ENCODE measurements around the gene DOCK3.
"Not testable (repeated sequence)": the region's sequence is repeated elsewhere in the genome, so short reads cannot be mapped to it uniquely, and the experiment has no call there.

Gene DOCK3

DNA sequence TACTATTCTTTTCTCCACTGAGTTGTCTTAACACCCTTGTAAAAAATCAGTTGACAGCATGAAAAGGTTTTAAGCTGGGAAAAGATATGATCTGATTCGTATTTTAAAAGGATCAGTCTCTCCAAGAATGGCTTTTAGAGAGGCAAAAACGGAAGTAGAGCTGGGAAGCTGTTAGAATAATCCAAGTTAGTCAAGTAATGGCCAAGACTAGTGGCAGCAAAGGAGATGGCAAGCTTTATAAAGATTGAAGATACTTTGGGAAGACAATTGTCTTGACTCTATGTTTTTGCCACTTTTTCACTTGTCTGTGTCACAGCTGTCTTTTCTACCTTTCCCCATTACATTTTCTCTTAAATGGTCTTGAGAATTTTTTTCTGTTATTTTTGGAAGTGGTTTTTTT lies 466.8 kb downstream of the DOCK3 start:
- DNase-seq = no peak

DNA sequence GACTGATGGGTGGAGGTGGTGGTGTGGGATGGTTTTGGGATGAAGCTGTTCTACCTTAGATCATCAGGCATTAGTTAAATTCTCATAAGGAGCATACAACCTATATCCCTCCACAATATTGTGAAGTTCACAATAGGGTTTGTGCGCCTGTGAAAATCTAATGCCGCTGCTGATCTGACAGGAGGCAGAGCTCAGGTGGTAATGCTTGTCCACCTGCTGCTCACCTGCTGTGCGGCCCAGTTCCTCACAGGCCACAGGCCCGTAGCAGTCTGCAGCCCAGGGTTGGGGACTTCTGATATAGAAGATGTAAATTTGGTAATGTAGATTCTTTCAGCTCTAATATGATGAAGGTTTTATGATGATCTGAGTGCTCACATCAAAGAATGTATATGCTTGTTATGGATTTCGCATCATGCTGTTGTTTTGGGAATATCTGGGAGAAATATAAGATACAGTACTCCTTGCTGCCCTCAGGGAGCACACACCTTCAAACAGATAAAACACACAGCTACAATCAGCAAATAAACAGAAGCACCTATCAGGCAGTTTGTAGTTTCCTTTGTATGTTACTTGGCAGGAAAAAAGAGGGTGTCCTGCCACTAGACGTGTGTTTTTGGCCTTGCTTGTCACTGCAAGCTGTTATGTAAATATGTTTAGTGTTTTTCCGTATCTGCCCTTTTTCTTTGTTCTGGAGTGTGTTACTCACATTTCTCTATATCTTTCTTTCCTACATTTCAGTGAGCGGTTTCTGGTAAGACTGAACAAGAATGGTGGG lies 471.3 kb downstream of the DOCK3 start:
- DNase-seq = no peak

DNA sequence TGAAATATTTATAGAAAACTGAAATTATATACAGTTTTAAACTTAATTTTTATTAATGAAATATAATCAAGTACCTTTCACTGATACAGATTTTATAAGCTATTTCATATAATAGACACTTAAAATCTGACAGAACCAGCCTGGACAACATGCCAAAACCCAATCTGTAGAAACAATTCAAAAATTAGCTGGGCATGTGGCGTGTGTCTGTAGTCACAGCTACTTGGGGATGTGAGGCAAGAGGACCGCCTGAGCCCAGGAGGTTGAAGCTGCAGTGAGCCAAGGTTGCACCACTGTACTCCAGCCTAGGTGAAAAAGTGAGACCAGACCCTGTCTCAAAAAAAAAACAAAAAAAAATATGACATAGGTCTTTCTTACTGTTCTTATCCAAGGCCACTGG lies 472.1 kb downstream of the DOCK3 start:
- DNase-seq = no peak

DNA sequence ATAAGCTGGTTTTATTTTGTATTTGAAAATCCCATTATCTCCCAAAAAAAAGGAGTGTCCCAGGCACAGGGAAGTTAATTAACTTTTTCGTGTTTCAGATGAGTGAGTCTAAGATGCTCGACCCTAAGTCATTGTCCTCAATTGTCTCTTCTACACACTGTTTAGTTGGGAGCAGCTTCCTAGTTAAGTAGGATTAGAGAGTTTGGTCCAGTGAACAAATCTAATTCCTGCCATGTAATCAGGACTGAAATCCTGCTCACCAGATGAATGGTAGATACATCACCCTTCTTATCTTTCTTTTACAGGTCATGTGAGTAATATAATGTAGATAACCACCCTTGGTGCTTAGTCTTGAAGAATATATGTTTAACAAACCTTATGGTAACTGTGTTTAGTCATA lies 481.4 kb downstream of the DOCK3 start:
- no peak for DNase-seq

DNA sequence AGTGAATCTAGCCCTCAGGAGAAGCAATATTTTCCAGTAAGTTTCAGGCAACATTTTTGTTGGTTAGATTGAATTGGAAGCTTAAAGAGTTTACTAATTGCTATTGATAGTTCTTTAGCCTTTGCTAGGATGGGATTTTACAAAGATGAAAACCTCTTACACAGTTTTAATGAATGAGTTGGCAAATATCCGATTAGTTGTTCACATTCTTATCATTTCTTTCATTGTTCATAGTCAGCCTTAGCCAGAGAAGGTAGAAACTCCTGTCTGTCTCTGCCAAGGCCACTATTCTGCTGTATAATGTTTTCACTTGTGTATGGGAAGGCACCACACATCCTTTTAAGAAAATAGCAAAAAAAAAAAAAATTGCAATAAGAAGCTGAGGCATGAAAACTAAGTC lies 488.3 kb downstream of the DOCK3 start:
- no peak for DNase-seq

DNA sequence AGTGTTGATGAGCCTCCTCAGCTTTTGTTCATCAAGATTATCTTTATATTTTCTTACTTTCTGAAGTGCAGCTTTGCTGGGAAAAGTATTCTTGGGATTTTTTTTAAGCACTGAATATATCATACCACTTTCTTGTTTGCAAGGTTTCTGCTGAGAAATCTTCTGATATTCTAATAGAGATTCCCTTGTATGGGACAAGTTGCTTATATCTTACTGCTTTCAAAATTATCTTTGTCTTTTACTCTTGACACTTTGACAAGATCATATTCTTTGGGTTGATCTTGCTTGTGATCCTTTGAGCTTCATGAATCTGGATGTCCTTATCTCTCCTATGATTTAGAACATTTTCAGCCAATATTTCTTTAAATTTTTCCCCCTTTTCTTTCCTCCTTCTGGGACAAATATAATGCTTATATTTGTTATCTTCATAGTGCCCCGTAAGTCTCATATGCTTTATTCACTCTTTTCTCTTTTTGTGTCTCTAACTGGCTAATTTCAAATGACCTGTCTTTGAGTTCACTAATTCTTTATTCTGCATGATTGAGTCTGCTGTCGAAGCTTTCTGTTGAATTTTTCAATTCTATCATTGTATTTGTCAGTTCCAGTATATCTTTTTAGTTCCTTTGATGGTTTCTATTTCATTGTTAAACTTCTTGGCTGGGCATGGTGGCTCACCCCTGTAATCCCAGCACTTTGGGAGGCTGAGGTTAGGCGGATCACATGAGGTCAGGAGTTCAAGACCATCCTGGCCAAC lies 499.0 kb downstream of the DOCK3 start:
- DNase-seq = no peak

DNA sequence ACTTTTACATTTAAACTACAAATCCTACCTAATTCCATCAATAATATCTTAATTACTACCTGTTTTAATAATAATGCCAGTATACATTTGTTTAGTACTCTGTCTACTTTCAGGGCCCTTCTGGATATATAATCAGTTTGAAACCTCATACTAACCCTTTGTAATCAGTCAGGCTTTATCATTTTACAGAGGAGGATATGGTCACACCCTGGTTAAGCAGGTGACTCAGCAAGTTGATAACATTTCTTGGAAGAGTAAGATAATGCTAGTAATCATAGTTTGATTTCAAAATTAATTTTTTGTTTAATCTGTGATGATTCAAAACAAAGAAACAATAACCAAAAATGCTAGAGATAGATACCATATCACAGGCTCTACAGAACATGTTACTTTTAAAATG lies 502.2 kb downstream of the DOCK3 start:
- no peak for DNase-seq

DNA sequence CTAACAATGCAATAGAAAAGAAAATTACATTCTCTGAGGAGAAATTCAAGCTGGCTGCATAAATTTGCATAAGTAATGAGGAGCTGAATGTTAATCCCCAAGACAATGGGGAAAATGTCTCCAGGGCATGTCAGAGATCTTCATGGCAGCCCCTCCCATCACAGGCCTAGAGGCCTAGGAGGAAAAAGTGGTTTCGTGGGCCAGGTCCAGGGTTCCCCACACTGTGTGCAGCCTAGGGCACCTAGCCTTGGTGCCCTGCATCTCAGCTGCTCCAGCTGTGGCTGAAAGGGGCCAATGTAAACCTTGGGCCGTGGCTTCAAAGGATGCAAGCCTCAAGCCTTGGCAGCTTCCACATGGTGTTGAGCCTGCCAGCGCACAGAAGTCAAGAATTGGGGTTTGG lies 511.7 kb downstream of the DOCK3 start:
- not testable (repeated sequence) for DNase-seq

DNA sequence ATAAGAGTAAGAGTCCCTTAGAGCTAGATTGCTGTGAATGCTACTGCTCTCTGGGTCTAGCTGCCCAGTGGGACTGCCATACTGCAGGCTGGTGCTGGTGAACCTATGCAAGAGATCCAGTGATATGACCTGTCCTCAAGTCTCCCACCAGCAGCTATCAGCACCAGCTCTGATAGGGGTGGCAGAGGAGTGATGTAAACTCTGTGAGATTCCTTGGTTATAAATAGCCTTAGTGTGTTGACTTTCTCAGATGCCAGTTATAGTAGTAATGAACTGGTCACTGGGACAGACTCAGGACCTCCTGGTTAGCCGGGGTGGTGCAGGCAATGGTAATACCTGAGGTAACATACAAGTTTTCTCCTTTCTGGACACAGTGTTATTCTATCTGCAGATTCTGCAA lies 515.5 kb downstream of the DOCK3 start:
- no peak for DNase-seq

DNA sequence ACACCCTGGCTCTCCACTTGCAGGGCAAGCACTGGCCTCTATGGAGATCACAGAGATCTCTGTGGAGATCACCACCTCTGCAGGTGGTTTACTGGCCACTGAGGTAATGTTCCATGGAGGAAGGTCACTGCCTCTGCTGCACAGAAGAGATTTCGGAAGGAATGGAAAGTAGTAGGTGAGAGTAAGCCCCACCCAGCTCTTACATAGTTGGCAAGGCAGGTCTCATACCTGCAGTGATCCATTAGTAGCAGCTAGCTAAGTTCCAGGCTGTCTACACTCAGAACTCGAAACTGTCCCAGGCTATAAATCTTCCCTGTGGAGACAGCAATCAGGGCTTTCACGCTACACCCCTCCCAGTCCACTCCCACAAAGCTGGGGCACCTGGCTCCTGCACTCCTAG lies 516.1 kb downstream of the DOCK3 start:
- no peak for DNase-seq

DNA sequence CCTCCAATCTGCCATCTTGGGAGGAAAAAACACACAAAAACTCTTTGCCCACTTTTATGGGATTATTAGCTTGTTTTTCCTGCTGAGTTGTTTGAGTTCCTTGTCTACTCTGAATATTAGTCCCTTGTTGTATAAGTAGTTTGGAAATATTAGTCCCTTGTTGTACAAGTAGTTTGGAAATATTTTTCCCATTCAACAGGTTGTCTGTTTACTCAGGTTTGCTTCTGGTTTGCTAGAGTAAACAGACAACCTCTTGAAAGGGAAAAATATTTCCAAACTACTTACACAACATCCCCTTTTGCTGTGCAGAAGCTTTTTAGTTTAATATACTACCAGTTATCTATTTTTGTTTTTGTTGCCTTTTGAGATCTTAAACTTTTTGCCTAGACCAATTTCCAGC lies 517.0 kb downstream of the DOCK3 start:
- no peak for DNase-seq

DNA sequence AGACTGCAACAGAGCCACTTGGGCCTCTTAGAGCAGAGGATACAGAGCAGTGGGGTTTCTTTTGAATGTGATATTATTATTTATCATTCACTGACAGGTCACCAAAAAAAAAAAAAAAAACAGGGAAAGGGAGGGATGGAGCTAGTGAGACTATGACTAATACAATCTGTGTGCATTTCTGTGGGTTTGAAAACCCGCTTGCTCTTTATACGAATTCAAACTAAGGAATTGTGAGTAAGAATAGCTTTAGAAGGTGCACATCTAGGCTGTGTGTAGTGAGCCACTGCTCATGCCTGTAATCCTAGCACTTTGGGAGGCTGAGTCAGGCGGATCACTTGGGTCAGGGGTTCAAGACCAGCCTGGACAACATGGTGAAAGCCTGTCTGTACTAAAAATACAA lies 523.8 kb downstream of the DOCK3 start:
- DNase-seq = no peak

DNA sequence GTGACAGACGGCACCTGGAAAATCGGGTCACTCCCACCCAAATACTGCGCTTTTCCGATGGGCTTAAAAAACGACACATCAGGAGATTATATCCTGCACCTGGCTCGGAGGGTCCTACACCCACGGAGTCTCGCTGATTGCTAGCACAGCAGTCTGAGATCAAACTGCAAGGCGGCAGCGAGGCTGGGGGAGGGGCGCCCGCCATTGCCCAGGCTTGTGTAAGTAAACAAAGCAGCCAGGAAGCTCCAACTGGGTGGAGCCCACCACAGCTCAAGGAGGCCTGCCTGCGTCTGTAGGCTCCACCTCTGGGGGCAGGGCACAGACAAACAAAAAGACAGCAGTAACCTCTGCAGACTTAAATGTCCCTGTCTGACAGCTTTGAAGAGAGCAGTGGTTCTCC lies 524.6 kb downstream of the DOCK3 start:
- DNase-seq = not testable (repeated sequence)

DNA sequence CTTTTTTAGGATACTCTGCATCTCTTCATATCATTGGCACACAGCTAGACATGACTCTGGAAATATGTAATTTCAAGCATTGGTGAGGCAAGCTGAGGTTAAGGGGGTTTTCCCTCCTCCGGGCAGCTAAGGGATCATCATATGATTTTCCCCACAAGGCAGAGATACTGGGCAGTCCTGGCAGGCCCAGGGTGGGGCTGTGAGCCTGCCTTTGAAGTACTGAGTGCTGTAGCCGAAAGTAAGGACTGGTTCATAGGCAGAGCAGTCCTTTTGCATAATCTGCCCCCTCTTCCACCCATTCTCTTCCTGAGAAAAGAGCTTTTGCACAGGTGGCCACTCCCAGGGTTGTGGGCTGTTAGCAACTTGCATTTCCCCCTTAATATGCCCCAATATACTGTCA lies 541.6 kb downstream of the DOCK3 start:
- DNase-seq = no peak

DNA sequence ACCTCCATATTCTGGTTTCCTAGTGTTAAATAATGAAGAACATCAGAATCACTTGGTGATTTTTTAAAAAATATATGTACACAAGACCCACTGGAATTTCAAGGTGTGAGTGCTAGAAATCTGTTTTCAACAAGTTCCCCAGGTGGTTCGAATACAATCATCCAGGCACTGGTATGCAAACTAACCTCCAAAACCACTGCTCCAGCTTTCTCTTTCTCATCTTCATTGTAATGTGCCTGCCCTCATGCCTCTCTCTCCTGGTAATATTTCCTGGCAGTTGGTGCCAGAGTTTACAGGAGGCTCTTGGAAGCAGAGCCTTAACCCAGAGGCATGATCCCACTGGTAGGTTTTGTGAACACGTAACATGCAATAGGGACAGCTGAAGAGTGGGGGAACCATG lies 547.2 kb downstream of the DOCK3 start:
- DNase-seq = no peak

DNA sequence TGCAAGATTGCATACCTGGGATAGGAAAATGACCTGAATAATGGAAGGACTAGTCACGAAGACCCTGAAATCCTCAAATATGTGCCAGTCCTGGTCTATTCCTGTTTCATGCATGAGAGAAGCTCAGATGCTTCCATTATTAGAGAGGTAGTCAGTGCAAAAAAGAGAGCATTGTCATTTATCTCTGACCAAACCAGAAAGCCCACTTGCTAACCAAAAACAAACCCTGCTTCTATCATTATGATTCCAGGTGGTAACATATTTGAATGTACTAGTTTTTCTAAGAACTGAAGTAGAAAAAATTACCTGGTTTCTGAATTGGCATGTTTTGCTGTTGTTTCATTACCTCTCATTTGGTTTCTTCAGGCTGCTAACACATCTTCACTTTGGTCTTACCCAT lies 549.6 kb downstream of the DOCK3 start:
- no peak for DNase-seq

DNA sequence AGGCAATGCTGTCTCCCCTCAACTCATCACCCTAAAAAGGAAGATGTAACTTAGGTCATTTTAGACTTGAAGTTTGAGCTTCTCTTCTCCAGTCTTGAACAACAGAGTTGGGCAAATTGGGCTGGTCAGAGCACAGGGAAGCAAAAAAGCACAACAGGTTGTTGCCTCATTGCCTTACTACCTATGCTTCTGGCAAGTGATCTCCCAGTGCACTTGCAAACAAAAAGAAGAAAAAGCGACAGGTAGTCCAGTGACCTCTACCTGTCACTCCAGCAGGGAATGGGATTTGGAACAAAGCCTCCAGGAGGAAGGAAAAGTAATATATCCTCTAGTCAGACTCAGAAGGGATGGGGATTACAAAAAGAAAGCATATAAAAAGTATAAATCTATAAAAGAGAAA lies 550.1 kb downstream of the DOCK3 start:
- DNase-seq = no peak

DNA sequence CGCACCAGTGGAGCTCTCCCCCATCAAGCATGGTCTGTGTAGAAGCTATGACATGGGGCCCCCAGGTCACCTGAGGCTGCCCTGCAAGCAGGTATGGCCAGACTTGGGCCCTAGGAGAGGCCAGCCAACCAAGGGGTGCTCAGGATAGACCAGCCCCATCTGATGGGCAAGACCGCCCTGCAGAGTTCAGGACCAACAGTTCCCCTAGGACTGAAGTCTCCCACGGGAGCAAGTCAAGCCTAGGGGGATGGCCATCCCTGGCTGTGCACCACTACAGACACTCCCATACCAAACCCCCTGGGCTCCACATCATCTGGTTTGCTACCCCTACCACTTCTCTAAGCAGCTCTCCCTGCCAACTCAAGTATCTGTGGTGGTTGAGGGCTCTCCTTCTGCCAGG lies 568.2 kb downstream of the DOCK3 start:
- no peak for DNase-seq

DNA sequence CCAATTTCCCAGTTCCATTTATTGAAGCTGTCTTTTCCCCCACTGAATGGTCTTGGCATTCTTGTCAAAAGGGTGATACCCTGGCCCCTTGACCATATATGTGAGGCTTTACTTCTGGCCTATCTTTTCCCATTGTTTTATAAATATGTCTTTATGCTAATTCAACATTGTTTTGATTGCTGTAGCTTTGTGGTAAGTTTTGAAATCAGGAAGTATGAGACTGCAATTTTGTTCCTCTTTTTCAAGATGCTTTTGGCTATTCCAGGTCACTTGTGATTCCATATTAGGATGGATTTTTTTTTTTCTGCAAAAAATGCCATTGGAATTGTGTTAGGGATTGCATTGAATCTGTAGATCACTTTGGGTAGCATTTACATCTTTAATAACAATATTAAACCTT lies 569.2 kb downstream of the DOCK3 start:
- no peak for DNase-seq

DNA sequence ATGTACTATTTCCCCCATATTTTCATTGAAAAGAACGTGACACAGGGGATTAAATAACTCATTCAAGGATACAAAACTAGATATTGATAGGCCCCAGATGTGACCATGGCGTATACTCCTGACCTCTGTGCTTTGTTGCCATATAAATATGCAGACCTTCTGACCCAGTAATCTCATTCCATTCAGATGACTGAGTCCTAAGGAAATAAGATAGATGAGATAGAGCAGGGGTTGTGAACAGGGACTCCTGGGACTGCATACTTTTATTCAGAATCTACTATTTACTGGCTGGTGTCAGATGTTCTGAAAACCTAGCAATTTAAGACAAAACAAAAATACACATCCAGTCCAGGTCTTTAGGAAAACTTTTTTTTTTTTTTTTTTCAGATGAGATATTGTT lies 571.1 kb downstream of the DOCK3 start:
- DNase-seq = no peak

DNA sequence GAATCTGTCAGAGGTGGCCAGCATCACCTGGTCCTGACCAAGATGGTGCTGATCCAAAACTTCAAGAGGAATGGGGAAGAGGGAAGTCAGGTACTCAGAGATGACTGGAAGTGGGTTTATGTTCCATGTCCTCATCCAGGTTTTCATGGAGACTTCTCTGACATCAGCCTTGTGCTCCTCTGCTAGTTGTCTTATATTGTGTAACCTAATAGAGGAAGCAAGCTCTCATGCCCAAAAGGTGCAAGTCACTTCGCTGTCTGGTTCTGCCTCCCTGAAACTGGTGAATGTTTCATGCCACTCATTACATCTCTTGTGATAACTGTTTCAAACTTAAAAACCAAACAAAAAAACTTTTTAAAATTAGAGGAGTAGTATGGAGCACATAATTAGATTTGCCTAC lies 583.1 kb downstream of the DOCK3 start:
- no peak for DNase-seq

DNA sequence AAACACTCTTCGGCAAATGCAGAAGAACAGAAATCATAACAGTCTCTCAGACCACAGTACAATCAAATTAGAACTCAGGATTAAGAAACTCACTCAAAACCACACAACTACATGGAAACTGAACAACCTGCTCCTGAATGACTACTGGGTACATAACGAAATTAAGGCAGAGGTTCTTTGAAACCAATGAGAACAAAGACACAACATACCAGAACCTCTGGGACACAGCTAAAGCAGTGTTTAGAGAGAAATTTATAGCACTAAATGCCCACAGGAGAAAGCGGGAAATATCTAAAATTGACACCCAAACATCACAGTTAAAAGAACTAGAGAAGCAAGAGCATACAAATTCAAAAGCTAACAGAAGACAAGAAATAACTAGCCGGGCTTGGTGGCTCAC lies 589.4 kb downstream of the DOCK3 start:
- not testable (repeated sequence) for DNase-seq

DNA sequence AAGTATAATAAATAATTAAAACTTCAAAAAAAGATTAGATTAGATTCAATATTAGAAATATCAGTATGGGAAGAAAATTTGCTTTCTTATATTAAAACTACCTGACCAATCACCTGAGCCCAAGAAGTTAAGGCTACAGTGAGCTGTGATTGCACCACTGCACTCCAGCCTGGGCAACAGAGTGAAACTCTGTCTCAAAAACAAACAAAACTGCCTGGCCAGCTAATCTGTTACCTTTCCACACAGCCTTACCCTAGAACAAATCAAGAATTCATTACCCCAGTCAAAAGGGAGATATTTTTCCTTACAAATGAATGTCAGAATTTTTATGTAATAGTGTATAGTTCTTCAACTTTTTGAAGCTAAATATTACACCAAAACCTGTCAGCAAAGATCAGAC lies 593.4 kb downstream of the DOCK3 start:
- DNase-seq = no peak

DNA sequence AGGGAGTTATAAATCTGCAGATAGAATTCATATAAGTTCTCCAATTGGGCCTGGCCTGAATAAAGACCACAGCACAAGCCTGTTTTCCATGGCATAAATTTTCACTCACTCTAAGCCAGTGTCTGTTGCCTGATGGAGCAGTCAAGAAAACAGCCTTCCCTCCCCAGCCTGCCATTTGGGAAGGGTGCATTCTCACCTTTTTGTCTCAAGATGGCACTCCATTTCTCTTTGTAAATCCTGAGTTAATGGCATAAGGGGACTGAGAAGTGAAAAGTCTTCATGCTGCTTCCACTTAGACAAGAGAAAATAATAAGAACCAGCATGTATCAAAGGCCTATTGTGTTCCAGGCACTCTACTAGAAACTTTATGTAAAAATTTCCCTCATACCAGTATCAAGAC lies 594.7 kb downstream of the DOCK3 start:
- DNase-seq = no peak

DNA sequence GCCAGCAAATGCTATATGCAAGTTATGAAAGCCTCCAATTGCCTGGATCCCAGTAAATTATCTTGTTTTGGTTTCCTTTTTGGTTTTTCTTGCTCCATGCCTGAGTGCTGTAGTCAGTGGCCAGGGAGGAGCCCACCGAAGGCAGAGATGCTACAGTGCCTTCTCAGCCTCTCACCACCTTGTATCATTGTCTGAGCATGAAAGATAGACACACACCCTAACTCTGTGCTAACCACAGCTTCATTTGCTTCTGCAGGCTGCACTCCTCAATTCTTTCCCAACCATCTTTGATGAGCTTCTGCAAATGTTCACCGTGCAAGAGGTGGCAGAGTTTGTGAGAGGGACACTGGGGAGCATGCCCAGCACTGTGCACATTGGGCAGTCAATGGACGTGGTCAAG lies 595.8 kb downstream of the DOCK3 start:
- DNase-seq = no peak

Data from stimulated activated CD4-positive, alpha-beta T cell treated with anti-CD3 and anti-CD28 coated beads, Interleukin-4, amount 100 ng/mL, for 1 hour (primary cell).